HUES48 (cell line): ENCODE data around the gene MZT2B.
"Not testable (repeated sequence)": the region's sequence is repeated elsewhere in the genome, so short reads cannot be mapped to it uniquely, and the experiment has no call there.

Experiments
- H3K27ac ChIP-seq: one replicate; pipeline ENCODE4 v1.7.0; 2013; ENCODE audit warnings: low read depth, low read length, inconsistent platforms
- H3K27me3 ChIP-seq: 2 replicates; pipeline ENCODE4 v1.6.1; 2013; ENCODE audit warnings: mild to moderate bottlenecking, low read length; ENCODE audit not compliant: control insufficient read depth, insufficient read depth
- H3K36me3 ChIP-seq: 2 replicates; pipeline ENCODE4 v1.6.1; 2013; ENCODE audit warnings: low read length; ENCODE audit not compliant: control insufficient read depth, insufficient read depth
- H3K4me1 ChIP-seq: 2 replicates; pipeline ENCODE4 v1.6.1; 2013; ENCODE audit warnings: mild to moderate bottlenecking, low read length; ENCODE audit not compliant: control insufficient read depth, insufficient read depth
- H3K4me3 ChIP-seq: 2 replicates; pipeline ENCODE4 v1.5.1; 2013; ENCODE audit warnings: mild to moderate bottlenecking, low read depth, low read length
- H3K9ac ChIP-seq: 2 replicates; pipeline ENCODE4 v1.6.1; 2013; ENCODE audit warnings: mild to moderate bottlenecking, low read depth, low read length, moderate library complexity
- H3K9me3 ChIP-seq: 2 replicates; pipeline ENCODE4 v1.6.1; 2013; ENCODE audit warnings: low read length; ENCODE audit not compliant: control insufficient read depth, insufficient read depth

MZT2B gene, protein sequence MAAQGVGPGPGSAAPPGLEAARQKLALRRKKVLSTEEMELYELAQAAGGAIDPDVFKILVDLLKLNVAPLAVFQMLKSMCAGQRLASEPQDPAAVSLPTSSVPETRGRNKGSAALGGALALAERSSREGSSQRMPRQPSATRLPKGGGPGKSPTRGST

GRCh38 chr2:130181880-130182682 is at the start of gene MZT2B:
MZT2B (plus strand) TSS chr2:130182262; CDS start chr2:130182283, 21 bp downstream.
- Histone ChIP-seq H3K27ac (peak within 1 kb of the TSS; percentile 88), H3K36me3 (peaks cover 14% of the 10 kb centered on the region), H3K4me3 (peak within 1 kb of the TSS; percentile 100), H3K9ac (peak within 1 kb of the TSS; percentile 98)
- not testable (repeated sequence) for H3K27me3 ChIP-seq, H3K9me3 ChIP-seq, H3K4me1 ChIP-seq

DNA sequence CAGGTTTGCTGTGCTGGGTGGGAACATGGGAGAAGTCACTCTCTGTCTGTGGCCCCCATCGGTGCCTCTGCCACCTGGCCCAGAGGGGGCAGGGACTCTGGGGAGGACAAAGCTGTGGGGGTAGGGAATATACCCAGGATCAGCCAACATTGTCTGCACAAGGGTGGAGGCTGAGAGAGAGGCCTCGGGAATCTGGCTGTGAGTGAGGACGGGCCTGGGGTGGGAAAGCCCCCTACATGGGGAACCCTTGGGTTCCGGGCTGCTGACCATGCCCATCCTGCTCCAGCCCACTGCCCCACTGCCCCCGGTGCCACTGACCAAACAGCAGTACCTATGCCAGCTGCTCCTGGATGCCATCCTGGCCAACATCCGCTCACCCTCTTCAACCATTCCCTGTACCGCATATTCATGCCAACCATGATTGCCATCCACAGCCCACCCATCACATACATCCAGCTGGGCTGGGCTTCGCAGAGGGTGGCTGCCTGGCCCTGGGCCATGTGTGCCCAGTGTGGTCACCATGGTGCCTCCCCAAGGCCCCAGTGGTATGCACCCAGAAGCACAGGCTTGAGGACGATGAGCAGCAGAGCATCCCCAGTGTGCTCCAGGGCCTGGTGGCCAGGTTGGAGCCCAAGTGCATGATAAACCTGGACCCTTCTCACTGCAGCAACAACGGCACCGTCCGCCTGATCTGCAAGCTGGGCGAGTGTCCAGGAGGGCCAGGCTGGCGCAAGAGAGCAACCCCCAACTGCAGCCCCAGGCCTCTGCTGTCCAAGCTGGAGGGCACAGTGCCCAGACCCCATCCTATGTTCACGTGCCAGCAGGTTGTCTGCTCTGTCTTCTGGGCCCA is 46.1 kb upstream of the MZT2B start:
- Histone ChIP-seq H3K27me3 (no peaks in the 10 kb centered on the region), H3K27ac (no peak overlapping the region), H3K4me1 (no peaks in the 10 kb centered on the region), H3K9ac (no peak overlapping the region), H3K36me3 (no peaks in the 10 kb centered on the region), H3K4me3 (no peak overlapping the region), H3K9me3 (no peaks in the 10 kb centered on the region)

DNA sequence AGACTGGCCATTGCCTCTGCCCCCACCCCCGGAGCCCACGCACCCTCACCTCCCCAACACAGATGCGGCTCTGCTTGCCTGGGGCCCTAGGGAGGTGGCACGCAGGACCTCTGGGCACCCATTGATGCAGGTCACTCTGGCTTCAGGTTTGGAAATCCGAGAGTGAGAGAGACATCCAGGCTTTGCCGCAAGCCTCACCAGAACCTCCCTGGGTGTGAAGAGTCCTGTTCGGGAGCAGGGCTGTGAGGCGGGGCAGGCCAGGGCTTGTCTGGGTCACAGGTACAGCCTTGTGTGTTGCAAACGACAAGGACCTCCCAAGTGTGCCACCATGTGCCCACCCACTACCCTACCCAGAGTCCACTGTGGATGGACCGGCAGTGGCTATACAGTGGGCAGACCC is 45.5 kb upstream of the MZT2B start:
- H3K36me3 ChIP-seq, H3K27me3 ChIP-seq, H3K4me3 ChIP-seq, H3K27ac ChIP-seq, H3K9me3 ChIP-seq, H3K4me1 ChIP-seq, H3K9ac ChIP-seq: not testable (repeated sequence)

- H3K9ac ChIP-seq, H3K27ac ChIP-seq, H3K27me3 ChIP-seq: not testable (repeated sequence)
Measured at GRCh38 chr2:130137118-130137517, 44.9 kb upstream of the MZT2B start.

DNA sequence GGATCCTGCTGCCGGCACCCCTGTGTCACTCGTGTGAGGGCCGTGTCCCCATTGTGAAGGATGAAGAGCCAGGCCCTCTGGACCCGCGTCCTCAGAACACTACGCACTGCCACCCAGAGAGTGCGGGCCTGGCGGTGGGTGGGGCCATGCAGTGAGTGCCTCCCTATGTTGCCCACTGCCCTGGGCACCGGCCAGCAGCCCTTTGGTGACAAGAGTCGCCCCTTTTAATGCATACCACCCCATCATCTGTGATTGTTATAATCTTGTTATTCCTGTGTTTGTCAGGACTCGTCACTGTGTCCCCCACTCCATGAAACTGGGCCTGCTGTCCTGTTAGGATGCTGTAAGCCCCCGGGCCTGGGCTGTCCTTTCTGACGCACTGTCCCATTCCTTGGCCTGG is 43.7 kb upstream of the MZT2B start:
- not testable (repeated sequence) for H3K9me3 ChIP-seq, H3K4me3 ChIP-seq, H3K27me3 ChIP-seq, H3K9ac ChIP-seq, H3K27ac ChIP-seq, H3K4me1 ChIP-seq, H3K36me3 ChIP-seq

More at GRCh38 chr2:130137118-130137517, 44.9 kb upstream of the MZT2B start:
- not testable (repeated sequence) for H3K9me3 ChIP-seq, H3K4me1 ChIP-seq, H3K4me3 ChIP-seq, H3K36me3 ChIP-seq

DNA sequence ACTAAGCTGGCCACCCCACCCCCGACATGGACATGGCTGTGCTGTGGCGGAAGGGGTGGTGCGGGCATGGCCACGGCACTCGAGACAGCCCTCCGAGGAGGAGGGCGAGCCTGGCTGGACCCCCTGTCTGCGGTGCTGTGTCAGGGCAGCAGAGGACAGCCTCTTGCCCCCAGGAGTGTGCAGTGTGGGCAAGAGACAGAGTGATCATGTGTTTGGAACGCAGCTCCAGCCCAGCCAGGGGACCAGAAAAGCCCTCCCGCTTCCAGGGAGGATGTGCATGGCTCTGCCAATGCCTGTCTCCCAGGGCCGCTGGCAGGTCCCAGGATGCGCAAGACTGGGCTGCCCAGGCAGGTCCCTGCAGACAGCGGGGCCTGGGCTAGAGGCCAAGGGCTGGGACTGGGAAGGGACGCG is 43.2 kb upstream of the MZT2B start:
- not testable (repeated sequence) for H3K36me3 ChIP-seq, H3K27ac ChIP-seq, H3K4me1 ChIP-seq, H3K27me3 ChIP-seq, H3K9me3 ChIP-seq, H3K4me3 ChIP-seq, H3K9ac ChIP-seq

DNA sequence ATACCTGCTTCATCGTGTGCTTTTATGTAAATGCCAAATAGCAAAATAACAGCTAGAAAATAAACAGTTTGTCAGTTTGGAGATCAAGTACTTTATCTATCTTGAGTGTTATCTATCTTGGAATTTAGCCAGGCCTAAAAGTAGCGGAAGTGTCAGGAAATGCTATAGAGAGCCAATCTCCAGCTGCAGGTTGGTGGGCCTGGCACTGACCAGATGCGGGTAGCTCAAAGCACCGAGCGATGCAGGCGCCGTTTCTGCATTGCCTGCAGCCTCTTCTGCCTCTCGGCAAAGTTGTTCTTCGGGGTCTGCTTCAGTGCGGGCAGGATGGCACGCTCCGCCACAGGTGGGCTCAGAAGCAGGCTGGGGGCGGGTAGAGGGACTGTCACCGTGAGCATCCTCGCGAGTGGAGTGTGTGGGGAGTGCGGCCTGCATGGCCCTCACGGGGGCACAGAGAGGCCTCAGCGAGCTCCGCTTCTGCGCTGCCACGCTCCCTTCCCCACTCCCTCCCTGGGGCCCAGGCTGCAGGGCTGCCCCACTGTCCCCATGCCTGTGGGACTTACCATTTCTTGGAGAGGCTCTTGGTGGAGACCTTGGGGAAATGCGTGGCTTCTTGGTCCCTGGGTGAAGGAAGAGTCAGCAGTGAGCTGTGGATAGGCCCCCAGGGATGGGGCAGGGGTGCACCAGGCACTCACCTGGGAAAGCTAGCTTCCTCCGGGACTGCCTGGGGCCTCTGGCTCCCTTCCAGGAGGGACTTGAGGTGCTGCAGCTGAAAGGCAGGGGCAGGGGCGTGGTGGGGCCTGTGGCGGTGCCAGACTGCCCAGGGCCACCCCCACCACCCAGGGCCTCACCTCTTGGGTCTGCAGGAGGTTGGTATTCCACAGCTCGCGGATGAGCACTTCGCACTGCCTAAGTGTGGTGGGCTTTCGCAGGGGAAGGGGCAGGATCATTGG is 42.5 kb upstream of the MZT2B start:
- not testable (repeated sequence) for H3K27ac ChIP-seq, H3K4me1 ChIP-seq, H3K9me3 ChIP-seq, H3K27me3 ChIP-seq, H3K4me3 ChIP-seq, H3K36me3 ChIP-seq, H3K9ac ChIP-seq

- H3K27ac ChIP-seq, H3K9ac ChIP-seq, H3K9me3 ChIP-seq: not testable (repeated sequence)
Measured at GRCh38 chr2:130140516-130140915, 41.5 kb upstream of the MZT2B start.

GRCh38 chr2:130141002-130141401 is 41.1 kb upstream of the MZT2B start:
- H3K9ac ChIP-seq, H3K9me3 ChIP-seq, H3K27ac ChIP-seq, H3K27me3 ChIP-seq, H3K4me1 ChIP-seq, H3K36me3 ChIP-seq, H3K4me3 ChIP-seq: not testable (repeated sequence)

More at GRCh38 chr2:130140516-130140915, 41.5 kb upstream of the MZT2B start:
- not testable (repeated sequence) for H3K36me3 ChIP-seq, H3K4me1 ChIP-seq, H3K4me3 ChIP-seq, H3K27me3 ChIP-seq

GRCh38 chr2:130141645-130142370 is 40.3 kb upstream of the MZT2B start:
- not testable (repeated sequence) for H3K36me3 ChIP-seq, H3K9ac ChIP-seq, H3K27me3 ChIP-seq, H3K4me3 ChIP-seq, H3K27ac ChIP-seq, H3K9me3 ChIP-seq, H3K4me1 ChIP-seq
